SU-DHL-6 (cell line): Measurements from ENCODE around the gene RND3.

Experiments used
- H2AFZ ChIP-seq: fragments of 200-600 bp; sonication (generic); 2 replicates; pipeline ENCODE4 v1.6.1; 2014; ENCODE audit warnings: low read depth, mild to moderate bottlenecking, moderate library complexity, mixed read lengths, antibody characterized with exemption, low read length; ENCODE audit not compliant: severe bottlenecking
- H3F3A ChIP-seq: fragments of 200-600 bp; shearing (Covaris generic); 2 replicates; pipeline ENCODE4 v1.6.0; 2016; ENCODE audit warnings: antibody characterized with exemption, mild to moderate bottlenecking; ENCODE audit not compliant: insufficient read depth
- H3K27ac ChIP-seq: fragments of 200-600 bp; sonication (generic); 2 replicates; pipeline ENCODE4 v1.5.1; 2016; ENCODE audit warnings: low read depth, mild to moderate bottlenecking, low read length, moderate library complexity, mixed read lengths
- H3K27me3 ChIP-seq: fragments of 200-600 bp; sonication (generic), shearing (Covaris generic); 2 replicates; pipeline ENCODE4 v1.6.0; 2014; ENCODE audit warnings: mild to moderate bottlenecking, low read length
- H3K36me3 ChIP-seq: fragments of 200-600 bp; sonication (generic); 2 replicates; pipeline ENCODE4 v1.6.1; 2014; ENCODE audit warnings: mild to moderate bottlenecking, low read length, mixed read lengths
- H3K4me2 ChIP-seq: fragments of 300-600, 200-600 bp; shearing (Covaris generic), sonication (generic); 2 replicates; pipeline ENCODE4 v1.6.0; 2014; ENCODE audit warnings: low read length, low read depth, mild to moderate bottlenecking; ENCODE audit not compliant: poor library complexity, severe bottlenecking
- H3K4me3 ChIP-seq: fragments of 200-600 bp; sonication (generic); 2 replicates; pipeline ENCODE4 v1.5.1; 2014; ENCODE audit warnings: antibody characterized with exemption, low read length, mild to moderate bottlenecking, mixed read lengths; ENCODE audit not compliant: insufficient read depth, poor library complexity, severe bottlenecking
- H3K79me2 ChIP-seq: fragments of 200-600 bp; sonication (generic); 2 replicates; pipeline ENCODE4 v1.6.1; 2014; ENCODE audit warnings: mild to moderate bottlenecking, low read length, moderate library complexity; ENCODE audit not compliant: insufficient read depth
- H3K9ac ChIP-seq: fragments of 200-600 bp; sonication (generic); 2 replicates; pipeline ENCODE4 v1.7.0; 2014; ENCODE audit warnings: mild to moderate bottlenecking, low read length
- H3K9me2 ChIP-seq: fragments of 200-600 bp; sonication (generic); replicated peaks from 2 replicates; pipeline ENCODE4 v1.6.1; 2014; ENCODE audit warnings: low read length; ENCODE audit not compliant: insufficient read depth
- H3K9me3 ChIP-seq: fragments of 200-600 bp; sonication (generic); 2 replicates; pipeline ENCODE4 v1.6.1; 2014; ENCODE audit warnings: low read length, mixed read lengths; ENCODE audit not compliant: insufficient read depth
- H4K20me1 ChIP-seq: fragments of 200-600 bp; sonication (generic); 2 replicates; pipeline ENCODE4 v1.6.1; 2014; ENCODE audit warnings: low read depth, mild to moderate bottlenecking, antibody characterized with exemption, low read length, moderate library complexity, mixed read lengths
- CTCF ChIP-seq: fragments of 200-600 bp; sonication (generic); IDR thresholded peaks from one replicate; pipeline ENCODE4 v1.5.1; 2017; ENCODE audit warnings: antibody characterized with exemption, mild to moderate bottlenecking, low read length, moderate library complexity; ENCODE audit not compliant: insufficient read depth, poor library complexity, severe bottlenecking
- EZH2phosphoT487 ChIP-seq: fragments of 200-600 bp; sonication (generic), shearing (Covaris generic); conservative IDR thresholded peaks from 2 replicates; pipeline ENCODE4 v1.6.1; 2018; ENCODE audit warnings: mild to moderate bottlenecking, antibody characterized with exemption, low read length, moderate library complexity, mixed read lengths

RND3 gene

GRCh38 chr2:150427298-150427697 lies 60.2 kb downstream of the RND3 start:
- Histone ChIP-seq H3K79me2 (no peaks in the 10 kb centered on the region), H3K36me3 (no peaks in the 10 kb centered on the region), H3K9ac (no peak overlapping the region), H3K27ac (no peak overlapping the region), H3K4me2 (no peak overlapping the region), H3K9me2 (no peaks in the 10 kb centered on the region; the same call in 1 of the 2 replicates), H4K20me1 (no peaks in the 10 kb centered on the region), H3K9me3 (no peaks in the 10 kb centered on the region), H2AFZ (no peak overlapping the region), H3K4me3 (no peak overlapping the region), H3F3A (no peaks in the 10 kb centered on the region), H3K27me3 (no peaks in the 10 kb centered on the region)
- TF ChIP-seq CTCF (no peak), EZH2phosphoT487 (no peak)

GRCh38 chr2:150426724-150427123 lies 60.7 kb downstream of the RND3 start:
- H3K36me3 ChIP-seq, result no peaks in the 10 kb centered on the region
- no peaks in the 10 kb centered on the region; the same call in 1 of the 2 replicates for H3K9me2 ChIP-seq
- H2AFZ ChIP-seq, result no peak overlapping the region
- no peaks in the 10 kb centered on the region for H3F3A ChIP-seq
- H3K4me3 ChIP-seq, result no peak overlapping the region
- no peak overlapping the region for H3K4me2 ChIP-seq
- H3K27me3 ChIP-seq, result no peaks in the 10 kb centered on the region
- TF ChIP-seq EZH2phosphoT487 (no peak), CTCF (no peak)
- no peaks in the 10 kb centered on the region for H3K9me3 ChIP-seq
- H4K20me1 ChIP-seq, result no peaks in the 10 kb centered on the region
- H3K9ac ChIP-seq, result no peak overlapping the region
- H3K27ac ChIP-seq, result no peak overlapping the region
- no peaks in the 10 kb centered on the region for H3K79me2 ChIP-seq

DNA sequence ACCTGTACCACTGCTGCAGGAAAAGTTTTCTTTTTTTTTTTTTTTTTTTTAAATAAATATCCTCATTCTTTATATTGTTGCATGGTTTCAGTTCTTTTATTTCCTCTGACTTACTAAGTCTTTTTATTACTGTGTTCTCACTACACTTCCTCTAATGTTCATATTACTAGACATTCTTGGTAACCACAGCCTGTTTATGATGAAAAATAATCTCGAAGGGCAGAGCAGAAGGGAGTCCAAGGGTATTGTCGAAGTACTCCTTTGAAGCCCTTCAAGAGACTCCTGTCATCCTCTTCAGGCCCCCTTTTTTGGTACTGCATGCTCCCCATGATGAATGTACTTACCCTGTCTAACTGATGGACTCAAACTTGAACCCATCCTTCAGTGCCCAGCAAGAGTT lies 61.2 kb downstream of the RND3 start:
- TF ChIP-seq CTCF (no peak), EZH2phosphoT487 (no peak)
- no peaks in the 10 kb centered on the region for H3K9me3 ChIP-seq
- H4K20me1 ChIP-seq, result no peaks in the 10 kb centered on the region
- no peaks in the 10 kb centered on the region for H3F3A ChIP-seq
- no peaks in the 10 kb centered on the region; the same call in 1 of the 2 replicates for H3K9me2 ChIP-seq
- no peak overlapping the region for H3K9ac ChIP-seq
- H3K27ac ChIP-seq, result no peak overlapping the region
- H3K4me2 ChIP-seq, result no peak overlapping the region
- H3K79me2 ChIP-seq, result no peaks in the 10 kb centered on the region
- H3K4me3 ChIP-seq, result no peak overlapping the region
- no peaks in the 10 kb centered on the region for H3K36me3 ChIP-seq
- no peaks in the 10 kb centered on the region for H3K27me3 ChIP-seq
- no peak overlapping the region for H2AFZ ChIP-seq
